Stimulated activated CD4-positive, alpha-beta T cell treated with anti-CD3 and anti-CD28 coated beads, TNF-alpha, amount 100 ng/mL, for 48 hours (primary cell): ENCODE measurements around the gene ZNF616.
A peak's percentile ranks its signal among the peaks of the same experiment; 100 is the strongest.
"Not testable (repeated sequence)": the region's sequence is repeated elsewhere in the genome, so short reads cannot be mapped to it uniquely, and the experiment has no call there.

ENCODE experiments used
- DNase-seq, 3 donors: peaks; one replicate each; pipeline ENCODE4 v3.0.0-alpha.2; 2020; ENCODE audit warnings: low read depth in 3 of 3

ZNF616 gene

GRCh38 chr19:52110780-52111179 lies 29.0 kb downstream of the ZNF616 start:
- no peak for DNase-seq

- DNase-seq, result no peak
These were observed 37.0 kb downstream of the ZNF616 start for GRCh38 chr19:52102782-52103181.

GRCh38 chr19:52101866-52102562 lies 37.7 kb downstream of the ZNF616 start:
- DNase-seq, result no peak

- DNase-seq, result no peak
These were observed 40.1 kb downstream of the ZNF616 start for GRCh38 chr19:52099497-52100138.

- DNase-seq, result not testable (repeated sequence)
These were observed 43.3 kb downstream of the ZNF616 start for GRCh38 chr19:52096416-52096815.

- peak; percentile 75 to 88 (median 85) for DNase-seq
These were observed 44.3 kb downstream of the ZNF616 start, which contains the start of gene ZNF841 for GRCh38 chr19:52095172-52096014. ZNF841 (minus strand) TSS chr19:52095765; CDS start chr19:52084801, 10,964 bp downstream.

GRCh38 chr19:52094526-52095130 lies 45.1 kb downstream of the ZNF616 start:
- no peak for DNase-seq

- DNase-seq, result no peak
These were observed 53.3 kb downstream of the ZNF616 start for GRCh38 chr19:52086481-52086880.

GRCh38 chr19:52070496-52070895 lies 69.2 kb downstream of the ZNF616 start:
- DNase-seq, result no peak

GRCh38 chr19:52069653-52070052 lies 70.1 kb downstream of the ZNF616 start:
- DNase-seq, result no peak

GRCh38 chr19:52066258-52066863 lies 73.4 kb downstream of the ZNF616 start:
- DNase-seq, result no peak

GRCh38 chr19:52065399-52065798 lies 74.3 kb downstream of the ZNF616 start:
- DNase-seq, result no peak
